ENCODE measurements around the gene ACAA2. TPM values are rescaled to one million over a fixed set of nuclear protein-coding genes. Genes with fewer than 3 reads are reported as not detected.

ACAA2 gene
- total and polyA plus RNA-seq, 4 donors, result 35.2 to 52.8 (median 44.9) TPM

DNA sequence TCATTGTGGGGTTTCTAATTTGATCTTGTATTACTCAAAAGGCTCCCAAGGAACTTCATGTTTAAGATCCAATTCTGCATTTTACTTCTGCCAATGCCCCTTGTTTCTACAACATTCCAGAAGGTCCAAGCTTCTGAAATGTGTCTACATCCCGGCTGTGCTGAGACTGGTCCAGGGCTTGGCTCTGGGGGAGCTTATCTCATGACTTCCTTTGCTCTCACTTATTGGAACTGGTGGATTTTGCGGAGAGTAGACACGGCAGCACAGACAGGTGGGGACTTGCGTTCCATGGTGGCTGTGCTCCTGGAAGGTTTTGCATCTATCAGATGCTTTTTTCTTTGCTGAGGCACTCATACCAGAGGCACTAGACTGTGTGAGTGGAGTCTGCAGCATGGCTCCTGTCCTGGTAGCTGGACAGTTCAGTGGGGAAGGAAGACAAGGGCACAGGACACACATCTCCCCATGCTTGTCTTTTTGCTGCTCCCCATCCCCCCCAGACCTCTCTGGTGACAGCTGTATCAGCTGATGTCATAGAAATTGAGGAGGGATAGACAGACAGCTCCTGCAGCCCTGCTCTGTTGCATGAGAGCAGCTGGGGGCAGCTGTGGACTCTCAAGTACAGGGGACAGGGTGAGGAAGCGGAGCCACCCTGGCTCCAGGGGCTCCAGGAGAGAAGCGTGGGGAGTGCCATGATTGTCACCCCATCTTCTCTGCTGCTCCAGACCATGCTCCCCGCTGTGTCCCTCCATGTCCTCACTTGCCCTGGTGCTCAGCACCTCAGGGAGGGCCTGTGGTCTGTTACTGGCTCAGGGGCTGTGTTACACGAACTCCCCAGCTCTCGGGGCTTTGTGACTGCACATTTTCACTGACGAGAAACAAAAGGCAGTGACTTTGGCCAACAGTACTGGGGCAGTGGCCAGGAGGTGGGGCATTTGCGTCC is 46.0 kb downstream of the ACAA2 start:
- no peak overlapping the region for H3K9ac ChIP-seq (ENCODE audit: insufficient read depth in 1 of 2, low read length in 2 of 2)
- no peak for TF ChIP-seq CTCF (IDR thresholded peaks at IDR 0.05; ENCODE audit: control extremely low read depth, extremely low read depth)
- WGBS, 2 donors, result 77 to 79% methylated on average over 11 of the region's 11 CpGs
- H3K9me3 ChIP-seq (ENCODE audit: control insufficient read depth in 4 of 4, insufficient read depth in 3 of 4, low read length in 3 of 4), result peaks cover 0 to 2% (median 0%) of the 10 kb centered on the region in 4 donors
- ATAC-seq (ENCODE audit: insufficient read depth, low FRiP score) (no peak), DNase-seq (no peak)
- no peaks in the 10 kb centered on the region for H3K36me3 ChIP-seq (ENCODE audit: control insufficient read depth in 4 of 4, insufficient read depth in 4 of 4, low read length in 4 of 4)
- H3K4me3 ChIP-seq, result no peak overlapping the region
- no peaks in the 10 kb centered on the region for H3K27me3 ChIP-seq (ENCODE audit: control insufficient read depth in 3 of 3, insufficient read depth in 3 of 3, low read length in 2 of 3)
- H3K27ac ChIP-seq (ENCODE audit: low read depth in 1 of 2, low read length in 1 of 2), result no peak overlapping the region
- no peaks in the 10 kb centered on the region for H3K4me1 ChIP-seq (ENCODE audit: control insufficient read depth in 5 of 5, insufficient read depth in 5 of 5, low read length in 5 of 5)

DNA sequence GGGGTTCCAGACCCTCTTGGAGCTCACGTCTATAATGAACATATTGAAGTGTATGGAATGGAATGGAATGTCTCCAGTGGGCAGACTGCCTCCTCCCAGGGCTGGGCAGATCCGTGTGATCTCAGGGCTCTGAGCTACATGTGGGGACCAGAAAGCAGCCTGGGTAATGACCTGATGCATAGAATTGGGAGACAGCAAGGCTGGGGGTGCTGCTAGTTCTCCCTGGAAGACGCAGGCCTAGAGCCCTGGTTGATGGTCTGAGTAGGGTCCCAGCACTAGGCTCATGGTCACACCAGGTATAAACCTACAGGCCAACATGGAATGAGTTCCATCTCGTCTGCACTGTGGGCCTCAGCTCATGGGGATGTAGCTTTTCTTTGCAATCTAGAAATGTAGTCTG is 46.7 kb downstream of the ACAA2 start:
- no peak for TF ChIP-seq CTCF (IDR thresholded peaks at IDR 0.05; ENCODE audit: control extremely low read depth, extremely low read depth)
- no peaks in the 10 kb centered on the region for H3K4me1 ChIP-seq (ENCODE audit: control insufficient read depth in 5 of 5, insufficient read depth in 5 of 5, low read length in 5 of 5)
- no peaks in the 10 kb centered on the region for H3K27me3 ChIP-seq (ENCODE audit: control insufficient read depth in 3 of 3, insufficient read depth in 3 of 3, low read length in 2 of 3)
- DNase-seq (no peak), ATAC-seq (ENCODE audit: insufficient read depth, low FRiP score) (no peak)
- WGBS, 2 donors, result 88% methylated on average over 4 of the region's 4 CpGs
- no peaks in the 10 kb centered on the region for H3K36me3 ChIP-seq (ENCODE audit: control insufficient read depth in 4 of 4, insufficient read depth in 4 of 4, low read length in 4 of 4)
- peaks cover 0 to 2% (median 0%) of the 10 kb centered on the region in 4 donors for H3K9me3 ChIP-seq (ENCODE audit: control insufficient read depth in 4 of 4, insufficient read depth in 3 of 4, low read length in 3 of 4)
- no peak overlapping the region for H3K9ac ChIP-seq (ENCODE audit: insufficient read depth in 1 of 2, low read length in 2 of 2)
- no peak overlapping the region for H3K4me3 ChIP-seq
- no peak overlapping the region for H3K27ac ChIP-seq (ENCODE audit: low read depth in 1 of 2, low read length in 1 of 2)

GRCh38 chr18:49764032-49764431 is 49.3 kb downstream of the ACAA2 start:
- H3K27ac ChIP-seq (ENCODE audit: low read depth in 1 of 2, low read length in 1 of 2), result no peak overlapping the region
- WGBS, 2 donors, result 25 to 61% methylated on average over 3 of the region's 3 CpGs
- DNase-seq, result no peak
- no peaks in the 10 kb centered on the region for H3K4me1 ChIP-seq (ENCODE audit: control insufficient read depth in 5 of 5, insufficient read depth in 5 of 5, low read length in 5 of 5)
- no peak overlapping the region for H3K4me3 ChIP-seq
- H3K9ac ChIP-seq (ENCODE audit: insufficient read depth in 1 of 2, low read length in 2 of 2), result no peak overlapping the region
- no peak for ATAC-seq (ENCODE audit: insufficient read depth, low FRiP score)
- no peak for TF ChIP-seq CTCF (IDR thresholded peaks at IDR 0.05; ENCODE audit: control extremely low read depth, extremely low read depth)
- H3K36me3 ChIP-seq (ENCODE audit: control insufficient read depth in 4 of 4, insufficient read depth in 4 of 4, low read length in 4 of 4), result no peaks in the 10 kb centered on the region
- H3K27me3 ChIP-seq (ENCODE audit: control insufficient read depth in 3 of 3, insufficient read depth in 3 of 3, low read length in 2 of 3), result no peaks in the 10 kb centered on the region
- peaks cover 0 to 2% (median 0%) of the 10 kb centered on the region in 4 donors for H3K9me3 ChIP-seq (ENCODE audit: control insufficient read depth in 4 of 4, insufficient read depth in 3 of 4, low read length in 3 of 4)
